HG02759 (cell line): ENCODE results near the gene SCGB1D2.

Experiments
- ATAC-seq: cut with Tn5 transposase; IDR thresholded peaks from one replicate; pipeline ENCODE4 v1.9.1; 2021; ENCODE audit warnings: mild to moderate bottlenecking, moderate library complexity; ENCODE audit not compliant: unreplicated experiment

Gene SCGB1D2

GRCh38 chr11:62256281-62256680 is 14.2 kb downstream of the SCGB1D2 start:
- no peak for ATAC-seq

- ATAC-seq: no peak
These were observed 18.4 kb downstream of the SCGB1D2 start for GRCh38 chr11:62260261-62260953.

GRCh38 chr11:62264004-62264403 is 22.0 kb downstream of the SCGB1D2 start:
- no peak for ATAC-seq

- no peak for ATAC-seq
These were observed 24.5 kb downstream of the SCGB1D2 start for GRCh38 chr11:62266558-62266957.

- ATAC-seq: no peak
These were observed 25.0 kb downstream of the SCGB1D2 start for GRCh38 chr11:62267050-62267449.

GRCh38 chr11:62267576-62267975 is 25.5 kb downstream of the SCGB1D2 start:
- ATAC-seq: no peak

- ATAC-seq: no peak
These were observed 27.7 kb downstream of the SCGB1D2 start, which contains the start of gene SCGB2A2 for GRCh38 chr11:62269654-62270278. Gene SCGB2A2, plus strand, starts transcription at chr11:62270158. Its CDS starts 59 bp downstream, at chr11:62270217.

GRCh38 chr11:62273284-62273683 is 31.2 kb downstream of the SCGB1D2 start:
- no peak for ATAC-seq

GRCh38 chr11:62273789-62274275 is 31.8 kb downstream of the SCGB1D2 start:
- ATAC-seq: no peak

- ATAC-seq: no peak
These were observed 38.4 kb downstream of the SCGB1D2 start for GRCh38 chr11:62280452-62280851.
